ENCODE measurements around the gene GFPT1. TPM values are rescaled to one million over a fixed set of nuclear protein-coding genes. Genes with fewer than 3 reads are reported as not detected.

Gene GFPT1
- total and polyA plus RNA-seq, 4 donors, result 14.7 to 42.6 (median 18.1) TPM

DNA sequence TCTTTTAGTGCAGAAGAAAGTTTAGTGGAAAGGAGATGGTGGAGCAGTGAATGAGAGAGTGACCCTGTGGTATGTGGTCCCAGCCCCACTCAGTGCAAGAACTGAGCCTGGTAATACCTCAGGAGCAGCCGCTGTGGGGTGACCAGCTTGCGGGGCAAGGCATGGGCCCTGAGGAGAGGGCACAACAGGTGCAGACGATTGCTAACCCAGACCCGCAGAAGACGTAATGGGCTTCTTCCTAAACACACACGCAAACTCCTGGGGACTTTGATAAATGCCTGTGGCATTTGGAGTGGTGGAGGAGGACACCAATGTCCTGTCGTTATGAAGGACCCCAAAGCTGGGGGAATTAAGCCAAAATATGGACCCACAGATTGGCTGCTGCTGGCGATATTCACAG lies 78.7 kb downstream of the GFPT1 start:
- Histone ChIP-seq H3K36me3 (ENCODE audit: control insufficient read depth in 4 of 4, insufficient read depth in 3 of 4, low read depth in 1 of 4, low read length in 3 of 4) (no peaks in the 10 kb centered on the region), H3K4me1 (ENCODE audit: control insufficient read depth in 4 of 4, insufficient read depth in 4 of 4, low read length in 3 of 4) (peaks cover 8 to 17% (median 12%) of the 10 kb centered on the region in 4 donors), H3K27ac (ENCODE audit: low read depth in 1 of 2, low read length in 2 of 2) (no peak overlapping the region), H3K9ac (ENCODE audit: low read depth in 1 of 2, low read length in 2 of 2) (no peak overlapping the region), H3K9me3 (ENCODE audit: control insufficient read depth in 4 of 4, low read length in 3 of 4) (peaks cover 0 to 6% (median 0%) of the 10 kb centered on the region in 4 donors), H3K4me3 (ENCODE audit: low read depth in 1 of 3, low read length in 3 of 3) (no peak overlapping the region), H3K27me3 (ENCODE audit: control insufficient read depth in 4 of 4, insufficient read depth in 4 of 4, low read length in 3 of 4) (no peaks in the 10 kb centered on the region)
- no peak for DNase-seq (ENCODE audit: low spot score)
- 93% methylated on average over 8 of the region's 8 CpGs for WGBS
- no peak for TF ChIP-seq RXRA (IDR thresholded peaks at IDR 0.05)
- TF ChIP-seq FOXA1 (IDR thresholded peaks at IDR 0.05), result no peak
- TF ChIP-seq SP1 (IDR thresholded peaks at IDR 0.05), result no peak
- TF ChIP-seq FOXA2 (IDR thresholded peaks at IDR 0.05), result no peak
- no peak for TF ChIP-seq RAD21 (IDR thresholded peaks at IDR 0.05)
- TF ChIP-seq, protein P1, sequence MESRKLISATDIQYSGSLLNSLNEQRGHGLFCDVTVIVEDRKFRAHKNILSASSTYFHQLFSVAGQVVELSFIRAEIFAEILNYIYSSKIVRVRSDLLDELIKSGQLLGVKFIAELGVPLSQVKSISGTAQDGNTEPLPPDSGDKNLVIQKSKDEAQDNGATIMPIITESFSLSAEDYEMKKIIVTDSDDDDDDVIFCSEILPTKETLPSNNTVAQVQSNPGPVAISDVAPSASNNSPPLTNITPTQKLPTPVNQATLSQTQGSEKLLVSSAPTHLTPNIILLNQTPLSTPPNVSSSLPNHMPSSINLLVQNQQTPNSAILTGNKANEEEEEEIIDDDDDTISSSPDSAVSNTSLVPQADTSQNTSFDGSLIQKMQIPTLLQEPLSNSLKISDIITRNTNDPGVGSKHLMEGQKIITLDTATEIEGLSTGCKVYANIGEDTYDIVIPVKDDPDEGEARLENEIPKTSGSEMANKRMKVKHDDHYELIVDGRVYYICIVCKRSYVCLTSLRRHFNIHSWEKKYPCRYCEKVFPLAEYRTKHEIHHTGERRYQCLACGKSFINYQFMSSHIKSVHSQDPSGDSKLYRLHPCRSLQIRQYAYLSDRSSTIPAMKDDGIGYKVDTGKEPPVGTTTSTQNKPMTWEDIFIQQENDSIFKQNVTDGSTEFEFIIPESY (IDR thresholded peaks at IDR 0.05), result no peak
- no peak for TF ChIP-seq JUND (IDR thresholded peaks at IDR 0.05)
- TF ChIP-seq GABPA (IDR thresholded peaks at IDR 0.05 in 1 of 2, conservative IDR thresholded peaks at IDR 0.05 in 1 of 2), result no peak
- TF ChIP-seq HNF4A (conservative IDR thresholded peaks at IDR 0.05), result no peak
- no peak for TF ChIP-seq TAF1 (conservative IDR thresholded peaks at IDR 0.05)
- TF ChIP-seq, protein P2, sequence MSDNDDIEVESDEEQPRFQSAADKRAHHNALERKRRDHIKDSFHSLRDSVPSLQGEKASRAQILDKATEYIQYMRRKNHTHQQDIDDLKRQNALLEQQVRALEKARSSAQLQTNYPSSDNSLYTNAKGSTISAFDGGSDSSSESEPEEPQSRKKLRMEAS (IDR thresholded peaks at IDR 0.05), result no peak
- TF ChIP-seq HNF4G (IDR thresholded peaks at IDR 0.05), result no peak
- no peak for TF ChIP-seq NR2F2 (IDR thresholded peaks at IDR 0.05)

GRCh38 chr2:69307579-69308064 lies 79.4 kb downstream of the GFPT1 start:
- no peak overlapping the region for H3K9ac ChIP-seq (ENCODE audit: low read depth in 1 of 2, low read length in 2 of 2)
- TF ChIP-seq, protein P3, sequence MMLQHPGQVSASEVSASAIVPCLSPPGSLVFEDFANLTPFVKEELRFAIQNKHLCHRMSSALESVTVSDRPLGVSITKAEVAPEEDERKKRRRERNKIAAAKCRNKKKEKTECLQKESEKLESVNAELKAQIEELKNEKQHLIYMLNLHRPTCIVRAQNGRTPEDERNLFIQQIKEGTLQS (IDR thresholded peaks at IDR 0.05), result no peak
- TF ChIP-seq GABPA (IDR thresholded peaks at IDR 0.05 in 1 of 2, conservative IDR thresholded peaks at IDR 0.05 in 1 of 2), result no peak
- TF ChIP-seq SP1 (IDR thresholded peaks at IDR 0.05), result no peak
- TF ChIP-seq CTCF (IDR thresholded peaks at IDR 0.05; ENCODE audit: low read depth, low read length, missing input control), result no peak
- no peak for TF ChIP-seq HNF4G (IDR thresholded peaks at IDR 0.05)
- no peak for TF ChIP-seq TAF1 (conservative IDR thresholded peaks at IDR 0.05)
- DNase-seq (ENCODE audit: low spot score), result no peak
- peaks cover 0 to 6% (median 0%) of the 10 kb centered on the region in 4 donors for H3K9me3 ChIP-seq (ENCODE audit: control insufficient read depth in 4 of 4, low read length in 3 of 4)
- no peaks in the 10 kb centered on the region for H3K27me3 ChIP-seq (ENCODE audit: control insufficient read depth in 4 of 4, insufficient read depth in 4 of 4, low read length in 3 of 4)
- H3K4me1 ChIP-seq (ENCODE audit: control insufficient read depth in 4 of 4, insufficient read depth in 4 of 4, low read length in 3 of 4), result peaks cover 8 to 17% (median 12%) of the 10 kb centered on the region in 4 donors
- 42% methylated on average over 17 of the region's 17 CpGs for WGBS
- no peaks in the 10 kb centered on the region for H3K36me3 ChIP-seq (ENCODE audit: control insufficient read depth in 4 of 4, insufficient read depth in 3 of 4, low read depth in 1 of 4, low read length in 3 of 4)
- H3K4me3 ChIP-seq (ENCODE audit: low read depth in 1 of 3, low read length in 3 of 3), result no peak overlapping the region
- no peak overlapping the region for H3K27ac ChIP-seq (ENCODE audit: low read depth in 1 of 2, low read length in 2 of 2)

All from liver (tissue), 9 donors.